ENCODE data around the gene SUSD5.

DNA sequence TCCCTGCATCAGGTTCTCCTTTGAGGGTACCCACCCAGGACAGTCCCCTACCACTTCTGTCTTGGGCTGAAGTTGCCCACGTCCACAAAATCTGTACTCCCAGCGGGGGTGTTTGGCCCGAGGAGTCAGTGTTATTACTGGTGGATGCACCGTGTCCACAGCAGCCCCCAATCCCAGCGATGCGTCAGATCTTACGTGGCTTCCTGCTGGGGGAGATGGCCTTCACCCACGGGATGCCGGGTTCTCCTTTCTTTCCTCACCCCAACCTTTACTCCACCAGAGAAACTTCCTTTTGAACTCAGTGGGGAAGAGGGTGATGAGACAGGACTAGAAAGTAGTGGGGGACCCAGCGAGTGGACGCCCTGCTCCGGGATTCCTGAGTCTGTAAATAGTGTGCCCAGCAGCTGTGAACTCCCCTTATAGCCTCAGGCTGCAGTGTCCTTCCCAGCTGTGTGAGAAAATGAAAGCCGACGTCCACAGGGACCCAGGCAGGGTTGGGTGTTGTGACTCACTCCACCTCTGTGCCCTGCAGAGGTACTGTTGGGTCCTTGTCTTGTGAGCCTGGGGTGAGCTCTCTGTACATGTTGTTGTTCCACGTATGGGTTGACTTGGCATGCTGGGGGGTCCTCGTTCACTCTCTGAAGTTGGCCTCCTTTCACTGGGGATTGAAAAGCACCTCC lies 73.2 kb downstream of the SUSD5 start:
- TF ChIP-seq, protein P1, sequence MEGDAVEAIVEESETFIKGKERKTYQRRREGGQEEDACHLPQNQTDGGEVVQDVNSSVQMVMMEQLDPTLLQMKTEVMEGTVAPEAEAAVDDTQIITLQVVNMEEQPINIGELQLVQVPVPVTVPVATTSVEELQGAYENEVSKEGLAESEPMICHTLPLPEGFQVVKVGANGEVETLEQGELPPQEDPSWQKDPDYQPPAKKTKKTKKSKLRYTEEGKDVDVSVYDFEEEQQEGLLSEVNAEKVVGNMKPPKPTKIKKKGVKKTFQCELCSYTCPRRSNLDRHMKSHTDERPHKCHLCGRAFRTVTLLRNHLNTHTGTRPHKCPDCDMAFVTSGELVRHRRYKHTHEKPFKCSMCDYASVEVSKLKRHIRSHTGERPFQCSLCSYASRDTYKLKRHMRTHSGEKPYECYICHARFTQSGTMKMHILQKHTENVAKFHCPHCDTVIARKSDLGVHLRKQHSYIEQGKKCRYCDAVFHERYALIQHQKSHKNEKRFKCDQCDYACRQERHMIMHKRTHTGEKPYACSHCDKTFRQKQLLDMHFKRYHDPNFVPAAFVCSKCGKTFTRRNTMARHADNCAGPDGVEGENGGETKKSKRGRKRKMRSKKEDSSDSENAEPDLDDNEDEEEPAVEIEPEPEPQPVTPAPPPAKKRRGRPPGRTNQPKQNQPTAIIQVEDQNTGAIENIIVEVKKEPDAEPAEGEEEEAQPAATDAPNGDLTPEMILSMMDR (IDR thresholded peaks at IDR 0.05) = no peak
- TF ChIP-seq EP300 (IDR thresholded peaks at IDR 0.05) = no peak
